GM19455 (cell line): Measurements from ENCODE around the gene CD55.
A peak's percentile ranks its signal among the peaks of the same experiment; 100 is the strongest.

Experiments
- ATAC-seq: cut with Tn5 transposase; IDR thresholded peaks from one replicate; pipeline ENCODE4 v1.9.1; 2021; ENCODE audit not compliant: unreplicated experiment

Gene CD55

GRCh38 chr1:207321079-207321789 lies at the start of gene CD55:
TSS of gene CD55 (plus strand) at chr1:207321678. CDS start at chr1:207321766, 88 bp downstream.
- peak; percentile 91 for ATAC-seq

- ATAC-seq, result no peak
Observed at GRCh38 chr1:207274882-207275281, 46.6 kb upstream of the CD55 start.

GRCh38 chr1:207276465-207276864 lies 45.0 kb upstream of the CD55 start:
- no peak for ATAC-seq

- ATAC-seq, result no peak
Observed at GRCh38 chr1:207277241-207277640, 44.2 kb upstream of the CD55 start.

GRCh38 chr1:207279652-207280051 lies 41.8 kb upstream of the CD55 start:
- no peak for ATAC-seq

GRCh38 chr1:207280706-207281105 lies 40.8 kb upstream of the CD55 start:
- ATAC-seq, result no peak

GRCh38 chr1:207282058-207282457 lies 39.4 kb upstream of the CD55 start:
- ATAC-seq, result no peak

- no peak for ATAC-seq
Observed at GRCh38 chr1:207282496-207283380, 38.7 kb upstream of the CD55 start.

- ATAC-seq, result no peak
Observed at GRCh38 chr1:207283421-207283820, 38.1 kb upstream of the CD55 start.

- no peak for ATAC-seq
Observed at GRCh38 chr1:207284209-207284897, 37.1 kb upstream of the CD55 start.

- no peak for ATAC-seq
Observed at GRCh38 chr1:207286786-207287468, 34.6 kb upstream of the CD55 start.

- ATAC-seq, result no peak
Observed at GRCh38 chr1:207288315-207288714, 33.2 kb upstream of the CD55 start.

- no peak for ATAC-seq
Observed at GRCh38 chr1:207289756-207290155, 31.7 kb upstream of the CD55 start.

GRCh38 chr1:207291723-207292122 lies 29.8 kb upstream of the CD55 start:
- ATAC-seq, result no peak

- ATAC-seq, result no peak
Observed at GRCh38 chr1:207298186-207298585, 23.3 kb upstream of the CD55 start.

- no peak for ATAC-seq
Observed at GRCh38 chr1:207298636-207299398, 22.7 kb upstream of the CD55 start.

GRCh38 chr1:207300970-207301369 lies 20.5 kb upstream of the CD55 start:
- ATAC-seq, result no peak

- ATAC-seq, result no peak
Observed at GRCh38 chr1:207302618-207303393, 18.7 kb upstream of the CD55 start.

- ATAC-seq, result no peak
Observed at GRCh38 chr1:207304710-207305488, 16.6 kb upstream of the CD55 start.
